DOHH2 (cell line): ENCODE data around the gene TARBP1.

ENCODE experiments used
- EZH2phosphoT487 ChIP-seq: fragments of 200-600 bp; sonication (generic); IDR thresholded peaks from 2 replicates; pipeline ENCODE4 v1.6.1; 2017; ENCODE audit warnings: borderline replicate concordance, mild to moderate bottlenecking, antibody characterized with exemption, low read length, moderate library complexity, mixed read lengths
- TF ChIP-seq, protein P1 (sequence below): fragments of 200-600 bp; sonication (generic); IDR thresholded peaks from one replicate; pipeline ENCODE4 v1.5.1; 2014; ENCODE audit warnings: antibody characterized with exemption, mild to moderate bottlenecking, low read depth, low read length; ENCODE audit not compliant: poor library complexity, severe bottlenecking

DNA sequence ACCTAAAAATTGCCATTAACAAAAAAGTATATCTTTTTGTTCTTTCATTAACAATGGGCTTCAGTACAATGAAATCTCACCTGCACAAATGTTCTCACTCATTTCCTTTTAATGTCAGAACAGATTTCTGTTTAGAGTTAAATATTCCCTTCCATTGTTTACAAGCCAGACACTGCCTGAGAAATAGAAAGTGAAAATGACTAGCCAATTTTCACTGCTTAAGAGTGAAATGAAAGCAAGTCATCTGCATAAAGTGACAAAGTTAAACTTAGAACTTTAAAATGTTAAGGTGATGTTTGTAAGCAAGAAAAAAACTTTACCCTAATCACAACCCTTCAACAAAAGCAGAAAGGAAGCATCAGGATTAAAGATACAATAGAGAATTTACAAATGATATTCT lies 78.2 kb downstream of the TARBP1 start:
- TF ChIP-seq EZH2phosphoT487 = no peak
- TF ChIP-seq, protein P1, sequence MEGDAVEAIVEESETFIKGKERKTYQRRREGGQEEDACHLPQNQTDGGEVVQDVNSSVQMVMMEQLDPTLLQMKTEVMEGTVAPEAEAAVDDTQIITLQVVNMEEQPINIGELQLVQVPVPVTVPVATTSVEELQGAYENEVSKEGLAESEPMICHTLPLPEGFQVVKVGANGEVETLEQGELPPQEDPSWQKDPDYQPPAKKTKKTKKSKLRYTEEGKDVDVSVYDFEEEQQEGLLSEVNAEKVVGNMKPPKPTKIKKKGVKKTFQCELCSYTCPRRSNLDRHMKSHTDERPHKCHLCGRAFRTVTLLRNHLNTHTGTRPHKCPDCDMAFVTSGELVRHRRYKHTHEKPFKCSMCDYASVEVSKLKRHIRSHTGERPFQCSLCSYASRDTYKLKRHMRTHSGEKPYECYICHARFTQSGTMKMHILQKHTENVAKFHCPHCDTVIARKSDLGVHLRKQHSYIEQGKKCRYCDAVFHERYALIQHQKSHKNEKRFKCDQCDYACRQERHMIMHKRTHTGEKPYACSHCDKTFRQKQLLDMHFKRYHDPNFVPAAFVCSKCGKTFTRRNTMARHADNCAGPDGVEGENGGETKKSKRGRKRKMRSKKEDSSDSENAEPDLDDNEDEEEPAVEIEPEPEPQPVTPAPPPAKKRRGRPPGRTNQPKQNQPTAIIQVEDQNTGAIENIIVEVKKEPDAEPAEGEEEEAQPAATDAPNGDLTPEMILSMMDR = no peak
